GM10248 (cell line): Measurements from ENCODE around the gene SLIT3.

Experiments used
- CTCF ChIA-PET: fragments of 300-600 bp; sonication (Branson Sonifier 250); formaldehyde crosslinking; extraction: SDS; loops from one replicate; lab custom pipeline; 2021; ENCODE audit warnings: antibody characterized with exemption; lab: Yijun Ruan, JAX
- POLR2A ChIA-PET: fragments of 350-650 bp; sonication (Branson Sonifier 250); formaldehyde crosslinking; extraction: SDS; loops from one replicate; lab custom pipeline; 2020; ENCODE audit warnings: antibody characterized with exemption; lab: Yijun Ruan, JAX
- DNase-seq: peaks from one replicate; pipeline ENCODE4 v3.0.0; 2012; ENCODE audit errors: extremely low spot score
- CTCF ChIP-seq: IDR thresholded peaks from 2 replicates; pipeline ENCODE4 v1.5.1; 2012; ENCODE audit warnings: mild to moderate bottlenecking, low read depth; ENCODE audit errors: extremely low read depth, missing control alignments, control extremely low read depth

The SLIT3 gene

GRCh38 chr5:169054506-169054905 is 246.4 kb downstream of the SLIT3 start:
- no peak for DNase-seq
- ChIA-PET POLR2A (no interaction called here), CTCF (no interaction called here)
- no peak for TF ChIP-seq CTCF

GRCh38 chr5:169052207-169052606 is 248.7 kb downstream of the SLIT3 start:
- ChIA-PET POLR2A (no interaction called here), CTCF (interaction anchor here (0.9 to 1.2 kb wide), 3 partner anchors 11 to 21 kb away, joined by 3 to 4 read pairs (median 3); no protein-coding TSS in a partner anchor)
- DNase-seq = no peak
- TF ChIP-seq CTCF = no peak

GRCh38 chr5:169051351-169051750 is 249.6 kb downstream of the SLIT3 start:
- POLR2A ChIA-PET = no interaction called here

GRCh38 chr5:169050636-169051035 is 250.3 kb downstream of the SLIT3 start:
- DNase-seq = no peak
- TF ChIP-seq CTCF = no peak
- POLR2A ChIA-PET = no interaction called here
- CTCF ChIA-PET = no interaction called here

More at GRCh38 chr5:169051351-169051750, 249.6 kb downstream of the SLIT3 start:
- no peak for TF ChIP-seq CTCF
- DNase-seq = no peak
- CTCF ChIA-PET = interaction anchor here (1.1 kb wide), 1 partner anchor 10 kb away, joined by 3 read pairs; no protein-coding TSS in a partner anchor

GRCh38 chr5:169050146-169050571 is 250.8 kb downstream of the SLIT3 start:
- DNase-seq = no peak
- CTCF ChIA-PET = no interaction called here
- POLR2A ChIA-PET = no interaction called here

GRCh38 chr5:169049712-169050111 is 251.2 kb downstream of the SLIT3 start:
- TF ChIP-seq CTCF = no peak
- DNase-seq = no peak
- ChIA-PET CTCF (no interaction called here), POLR2A (no interaction called here)

More at GRCh38 chr5:169050146-169050571, 250.8 kb downstream of the SLIT3 start:
- no peak for TF ChIP-seq CTCF
